ENCODE measurements around the gene SLC35E3.
"Not testable (repeated sequence)": the region's sequence is repeated elsewhere in the genome, so short reads cannot be mapped to it uniquely, and the experiment has no call there.

SLC35E3 gene

DNA sequence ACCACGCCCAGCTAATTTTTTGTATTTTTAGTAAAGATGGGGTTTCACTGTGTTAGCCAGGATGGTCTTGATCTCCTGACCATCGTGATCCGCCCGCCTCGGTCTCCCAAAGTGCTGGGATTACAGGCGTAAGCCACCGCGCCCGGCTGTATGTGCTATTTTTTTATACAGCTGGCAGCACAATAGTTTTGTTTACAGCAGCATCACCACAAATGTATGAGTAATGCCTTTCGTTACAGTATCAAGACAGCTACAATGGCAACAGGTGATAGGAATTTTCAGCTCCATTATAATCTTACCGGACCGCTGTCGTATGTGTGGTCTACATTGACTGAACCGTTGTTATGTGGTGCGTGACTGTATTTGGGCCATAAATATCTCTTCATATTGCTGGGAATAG is 50.4 kb downstream of the SLC35E3 start:
- no peak for DNase-seq (ENCODE audit: low read depth)

DNA sequence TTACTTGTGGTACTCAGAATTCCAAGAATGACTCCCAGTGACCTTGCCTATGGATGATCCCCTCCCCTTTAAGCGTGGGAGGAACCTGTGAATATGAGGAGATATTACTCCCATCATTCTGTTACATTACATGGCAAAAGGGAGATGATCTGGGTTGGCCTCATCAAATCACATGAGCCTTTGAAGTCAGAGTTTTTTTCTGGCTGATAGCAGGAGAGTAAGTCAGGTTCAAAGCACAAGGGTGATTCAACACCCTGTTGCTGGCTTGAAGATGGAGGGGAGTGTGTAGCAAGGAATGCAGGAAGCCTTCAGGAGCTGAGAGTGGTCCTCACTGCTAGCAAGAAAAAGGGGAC is 52.9 kb downstream of the SLC35E3 start:
- DNase-seq (ENCODE audit: low read depth), result no peak

DNA sequence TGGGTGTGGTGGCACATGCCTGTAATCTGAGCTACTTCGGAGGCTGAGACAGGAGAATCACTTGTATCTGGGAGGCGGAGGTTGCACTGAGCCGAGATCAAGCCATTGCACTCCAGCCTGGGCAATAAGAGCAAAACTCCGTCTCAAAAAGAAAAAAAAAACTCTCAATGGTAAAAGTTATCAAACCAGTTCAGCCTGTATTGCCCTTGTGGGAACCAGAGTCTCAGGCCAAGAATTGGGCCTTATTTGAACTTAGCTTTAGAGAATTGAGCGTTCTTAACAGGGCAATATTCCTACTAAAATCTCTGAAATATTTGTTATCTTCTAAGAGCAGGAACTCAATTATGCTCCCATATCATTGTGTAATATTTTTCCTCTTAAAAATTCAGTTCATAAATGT is 54.3 kb downstream of the SLC35E3 start:
- no peak for DNase-seq (ENCODE audit: low read depth)

DNA sequence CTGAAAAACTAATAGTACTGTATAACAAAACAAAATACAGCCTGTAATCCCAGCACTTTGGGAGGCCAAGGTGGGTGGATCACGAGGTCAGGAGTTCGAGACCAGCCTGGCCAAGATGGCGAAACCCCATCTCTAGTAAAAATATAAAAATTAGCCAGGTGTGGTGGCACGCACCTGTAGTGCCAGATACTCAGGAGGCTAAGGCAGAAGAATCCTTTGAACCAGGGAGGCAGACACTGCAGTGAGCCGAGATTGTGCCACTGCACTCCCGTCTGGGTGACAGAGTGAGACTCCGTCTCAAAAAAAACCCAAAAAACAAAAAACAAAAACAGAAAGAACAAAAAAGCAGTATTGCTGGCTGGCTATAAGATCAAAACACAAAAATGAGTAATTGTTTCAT is 55.1 kb downstream of the SLC35E3 start:
- not testable (repeated sequence) for DNase-seq (ENCODE audit: low read depth)

DNA sequence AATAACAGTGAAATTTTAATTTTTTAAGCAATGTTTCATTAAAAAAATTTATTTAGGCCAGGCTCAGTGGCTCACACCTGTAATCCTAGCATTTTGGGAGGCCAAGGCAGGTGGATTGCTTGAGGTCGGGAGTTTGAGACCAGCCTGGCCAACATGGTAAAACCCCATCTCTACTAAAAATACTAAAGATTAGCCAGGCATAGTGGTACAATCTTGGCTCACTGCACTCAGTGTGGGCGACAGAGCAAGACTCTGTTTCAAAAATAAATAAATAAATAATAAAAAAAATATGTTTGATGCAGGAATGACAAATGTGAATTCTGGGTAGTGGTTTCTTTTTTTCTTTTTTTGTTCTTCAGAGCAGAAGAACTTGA is 56.4 kb downstream of the SLC35E3 start:
- DNase-seq (ENCODE audit: low read depth), result not testable (repeated sequence)

DNA sequence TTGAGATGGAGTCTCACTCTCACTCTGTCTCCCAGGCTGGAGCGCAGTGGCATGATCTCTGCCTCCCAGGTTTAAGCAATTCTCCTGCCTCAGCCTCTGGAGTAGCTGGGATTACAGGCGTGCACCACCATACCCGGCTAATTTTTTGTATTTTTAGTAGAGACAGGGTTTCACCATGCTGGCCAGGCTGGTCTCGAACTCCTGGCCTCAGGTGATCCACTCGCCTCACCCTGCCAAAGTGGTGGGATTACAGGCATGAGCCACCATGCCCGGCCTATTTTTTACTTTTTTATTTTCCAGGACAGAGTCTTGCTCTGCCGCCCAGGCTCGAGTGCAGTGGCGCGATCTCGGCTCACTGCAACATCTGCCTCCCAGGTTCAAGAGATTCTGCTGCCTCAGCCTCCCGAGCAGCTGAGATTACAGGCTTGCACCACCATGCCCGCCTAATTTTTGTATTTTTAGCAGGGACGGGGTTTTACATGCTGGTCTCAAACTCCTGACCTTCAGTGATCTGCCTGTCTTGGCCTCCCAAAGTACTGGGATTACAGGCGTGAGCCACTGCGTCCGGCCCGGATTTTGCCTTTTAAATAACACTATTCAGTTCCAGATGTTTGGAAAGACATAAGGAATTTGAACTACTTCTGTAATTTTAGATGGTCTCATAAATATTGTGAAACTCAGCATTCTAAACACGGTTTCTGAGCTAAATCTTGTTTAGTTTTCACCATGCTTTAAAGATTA is 57.1 kb downstream of the SLC35E3 start:
- not testable (repeated sequence) for DNase-seq (ENCODE audit: low read depth)

DNA sequence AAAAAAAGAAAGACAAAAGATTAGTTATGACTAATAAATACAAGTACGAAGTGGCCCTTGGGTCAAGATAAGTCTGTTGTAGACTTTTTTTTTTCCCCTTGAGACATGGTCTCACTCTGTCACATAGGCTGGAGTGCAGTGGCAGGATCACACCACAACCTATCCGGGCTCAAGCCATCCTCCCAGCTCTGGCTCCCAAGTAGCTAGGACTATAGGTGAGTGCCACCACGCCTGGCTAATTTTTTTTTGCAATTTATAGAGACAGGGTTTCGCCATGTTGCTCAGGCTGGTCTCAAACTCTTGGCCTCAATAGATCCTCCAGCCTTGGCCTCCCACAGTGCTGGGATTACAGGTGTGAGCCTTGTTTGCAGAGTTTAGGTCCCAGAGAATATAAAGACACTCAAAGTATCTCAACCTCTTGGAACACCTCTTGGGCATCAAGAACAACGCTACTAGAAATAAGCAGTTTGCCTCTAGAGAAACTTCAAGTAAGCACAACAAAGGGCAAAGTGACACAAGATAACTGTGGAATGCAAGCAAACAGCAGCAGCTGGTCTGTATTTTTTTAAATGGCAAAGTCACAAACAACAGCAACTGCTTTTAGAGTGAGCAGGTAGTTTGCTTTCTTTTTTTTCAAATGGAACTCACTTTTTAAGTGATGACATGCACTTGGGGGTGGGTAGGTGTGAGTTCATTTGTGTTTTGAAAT is 58.1 kb downstream of the SLC35E3 start:
- DNase-seq (ENCODE audit: low read depth), result no peak

DNA sequence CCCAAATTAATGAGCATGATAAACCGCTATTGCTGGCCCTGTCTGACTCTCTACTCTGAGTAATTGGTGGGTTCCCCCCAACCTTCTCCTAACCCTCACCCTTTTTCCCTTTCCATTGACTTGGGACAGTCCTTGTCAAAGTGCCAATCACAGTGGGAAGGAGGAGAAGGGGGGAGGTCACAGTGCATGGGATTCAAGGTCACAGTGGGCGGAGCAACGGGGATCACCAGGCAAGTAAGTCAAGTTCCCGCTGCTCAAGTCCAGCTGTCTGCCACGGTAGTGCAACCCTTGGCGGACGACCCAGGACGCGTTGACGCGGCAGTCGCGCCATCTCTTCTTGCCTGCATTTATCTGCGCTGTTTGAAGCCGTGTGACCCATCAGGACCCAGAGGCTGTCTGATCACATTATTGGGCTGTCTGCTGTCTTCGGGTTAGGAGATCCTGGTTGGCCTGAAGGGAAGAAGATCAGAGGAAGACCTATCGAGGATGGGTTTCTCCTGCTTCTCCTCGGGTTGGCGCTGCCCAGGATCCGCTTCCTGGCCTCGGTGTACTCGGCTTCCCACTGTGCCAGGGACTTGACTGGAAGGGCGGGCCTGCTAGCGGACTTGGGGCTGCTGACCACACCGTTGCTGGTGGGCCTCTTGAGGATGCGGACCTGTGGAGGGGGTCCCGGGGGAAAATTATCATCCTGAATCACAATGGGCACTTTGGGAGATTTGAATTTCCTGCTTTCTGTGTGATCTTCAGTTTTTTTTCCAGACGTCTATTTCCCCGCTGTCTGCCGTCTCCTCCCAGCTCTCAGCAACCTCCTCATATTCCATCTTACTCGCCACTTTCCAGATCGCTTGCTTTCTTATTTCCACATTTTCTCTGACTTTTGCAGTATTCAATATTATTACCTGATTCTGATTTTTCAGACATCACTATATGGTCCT is 58.9 kb downstream of the SLC35E3 start:
- no peak for DNase-seq (ENCODE audit: low read depth)

DNA sequence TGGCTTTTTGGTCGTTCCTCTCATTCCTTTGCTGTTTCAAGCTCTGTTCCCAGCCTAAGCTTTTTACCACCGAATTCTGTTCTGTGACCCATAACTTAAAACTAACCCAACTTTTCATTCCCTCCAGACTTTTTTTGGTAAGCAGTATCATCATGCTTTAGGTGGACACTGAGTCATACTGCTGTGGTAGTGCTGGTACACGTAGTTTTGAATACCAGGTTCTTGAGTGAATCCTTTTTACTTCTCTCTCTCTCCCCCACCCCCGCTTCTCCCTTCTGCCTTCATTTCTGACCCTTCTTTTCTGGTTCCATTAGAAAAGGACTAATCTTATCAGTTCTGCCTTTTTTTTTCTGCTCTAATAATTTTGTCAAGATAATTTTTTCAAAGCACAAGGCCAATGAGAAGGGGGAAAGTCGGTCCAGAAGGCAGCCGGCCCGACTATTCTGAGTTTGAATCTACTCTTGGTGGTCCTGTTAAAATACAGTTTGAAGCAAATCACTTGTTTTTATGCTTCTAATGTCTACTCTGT is 59.7 kb downstream of the SLC35E3 start:
- DNase-seq (ENCODE audit: low read depth), result no peak

DNA sequence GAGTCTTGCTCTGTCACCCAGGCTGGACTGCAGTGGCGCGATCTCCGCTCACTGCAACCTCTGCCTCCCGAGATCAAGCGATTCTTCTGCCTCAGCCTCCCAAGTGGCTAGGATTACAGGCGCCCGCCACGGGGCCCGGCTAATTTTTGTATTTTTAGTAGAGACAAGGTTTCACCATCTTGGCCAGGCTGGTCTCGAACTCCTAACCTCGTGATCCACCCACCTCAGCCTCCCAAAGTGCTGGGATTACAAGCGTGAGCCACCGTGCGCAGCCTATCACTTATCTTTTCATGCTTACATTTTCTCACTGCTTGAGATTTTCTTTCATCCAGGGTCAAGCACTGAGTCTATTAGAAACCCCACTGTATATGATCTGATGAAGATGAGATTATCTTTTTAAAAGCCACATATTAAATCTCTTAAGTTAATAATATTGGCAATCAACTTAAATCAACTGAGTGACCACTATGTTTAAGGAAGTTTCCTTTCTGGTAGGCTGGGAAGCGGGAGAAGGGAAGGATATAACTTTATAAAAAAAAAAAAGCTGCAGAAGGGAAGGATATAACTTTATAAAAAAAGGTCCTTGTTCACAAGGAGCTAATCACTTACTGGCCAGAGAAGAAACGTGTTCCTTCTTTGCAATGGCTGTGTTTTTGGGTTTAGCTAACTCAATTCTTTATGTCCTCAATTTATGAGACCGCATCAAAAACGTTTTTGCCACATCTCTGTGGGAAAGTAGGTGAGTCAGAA is 60.7 kb downstream of the SLC35E3 start:
- DNase-seq (ENCODE audit: low read depth), result no peak

DNA sequence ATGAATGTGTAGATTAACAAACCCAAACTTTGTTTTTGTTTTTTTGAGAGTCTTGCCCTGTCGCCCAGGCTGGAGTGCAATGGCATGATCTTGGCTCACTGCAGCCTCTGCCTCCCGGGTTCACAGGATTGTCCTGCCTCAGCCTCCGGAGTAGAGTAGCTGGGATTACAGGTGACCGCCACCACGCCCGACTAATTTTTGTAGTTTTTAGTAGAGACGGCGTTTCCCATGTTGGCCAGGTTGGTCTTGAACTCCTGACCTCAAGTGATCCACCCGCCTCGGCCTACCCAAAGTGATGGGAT is 61.2 kb downstream of the SLC35E3 start:
- not testable (repeated sequence) for DNase-seq (ENCODE audit: low read depth)

DNA sequence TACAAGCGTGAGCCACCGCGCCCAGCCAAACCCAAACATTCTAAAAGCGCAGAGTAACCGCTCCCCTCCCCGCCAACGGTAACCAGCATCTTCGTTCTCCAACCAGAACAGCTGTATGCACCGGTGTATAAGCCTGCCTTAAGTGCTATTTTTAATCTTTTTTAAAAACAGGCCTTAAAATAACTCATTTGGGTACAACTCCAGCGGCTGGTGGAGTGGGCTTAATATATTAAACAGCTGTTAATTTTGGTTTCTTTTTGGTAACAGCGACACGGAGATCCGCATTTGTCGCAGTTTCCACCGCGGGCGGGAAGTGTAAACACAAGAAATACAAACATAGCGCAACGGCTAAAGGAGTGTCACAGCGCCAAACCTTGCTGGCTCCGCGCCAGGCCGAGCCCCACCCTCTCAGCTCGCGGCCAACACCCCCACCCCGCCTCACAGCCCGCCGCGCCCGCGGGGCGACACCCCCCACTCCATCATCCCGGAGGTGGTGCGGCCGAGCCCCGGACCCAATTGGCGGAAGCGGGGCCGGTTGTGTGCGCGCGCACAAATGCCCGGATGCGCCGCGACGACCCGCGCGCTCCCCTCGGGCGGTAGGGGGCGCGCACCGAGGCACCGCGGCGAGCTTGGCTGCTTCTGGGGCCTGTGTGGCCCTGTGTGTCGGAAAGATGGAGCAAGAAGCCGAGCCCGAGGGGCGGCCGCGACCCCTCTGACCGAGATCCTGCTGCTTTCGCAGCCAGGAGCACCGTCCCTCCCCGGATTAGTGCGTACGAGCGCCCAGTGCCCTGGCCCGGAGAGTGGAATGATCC is 61.8 kb downstream of the SLC35E3 start, which contains the start of gene MDM2:
Gene MDM2, plus strand, starts transcription at position 602 of the 812 bp plus-strand sequence. CDS start 301 bp downstream, outside the sequence.
- DNase-seq (ENCODE audit: low read depth), result peak; percentile 94

DNA sequence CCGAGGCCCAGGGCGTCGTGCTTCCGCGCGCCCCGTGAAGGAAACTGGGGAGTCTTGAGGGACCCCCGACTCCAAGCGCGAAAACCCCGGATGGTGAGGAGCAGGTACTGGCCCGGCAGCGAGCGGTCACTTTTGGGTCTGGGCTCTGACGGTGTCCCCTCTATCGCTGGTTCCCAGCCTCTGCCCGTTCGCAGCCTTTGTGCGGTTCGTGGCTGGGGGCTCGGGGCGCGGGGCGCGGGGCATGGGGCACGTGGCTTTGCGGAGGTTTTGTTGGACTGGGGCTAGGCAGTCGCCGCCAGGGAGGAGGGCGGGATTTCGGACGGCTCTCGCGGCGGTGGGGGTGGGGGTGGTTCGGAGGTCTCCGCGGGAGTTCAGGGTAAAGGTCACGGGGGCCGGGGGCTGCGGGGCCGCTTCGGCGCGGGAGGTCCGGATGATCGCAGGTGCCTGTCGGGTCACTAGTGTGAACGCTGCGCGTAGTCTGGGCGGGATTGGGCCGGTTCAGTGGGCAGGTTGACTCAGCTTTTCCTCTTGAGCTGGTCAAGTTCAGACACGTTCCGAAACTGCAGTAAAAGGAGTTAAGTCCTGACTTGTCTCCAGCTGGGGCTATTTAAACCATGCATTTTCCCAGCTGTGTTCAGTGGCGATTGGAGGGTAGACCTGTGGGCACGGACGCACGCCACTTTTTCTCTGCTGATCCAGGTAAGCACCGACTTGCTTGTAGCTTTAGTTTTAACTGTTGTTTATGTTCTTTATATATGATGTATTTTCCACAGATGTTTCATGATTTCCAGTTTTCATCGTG is 62.6 kb downstream of the SLC35E3 start:
- peak; percentile 50 for DNase-seq (ENCODE audit: low read depth)

DNA sequence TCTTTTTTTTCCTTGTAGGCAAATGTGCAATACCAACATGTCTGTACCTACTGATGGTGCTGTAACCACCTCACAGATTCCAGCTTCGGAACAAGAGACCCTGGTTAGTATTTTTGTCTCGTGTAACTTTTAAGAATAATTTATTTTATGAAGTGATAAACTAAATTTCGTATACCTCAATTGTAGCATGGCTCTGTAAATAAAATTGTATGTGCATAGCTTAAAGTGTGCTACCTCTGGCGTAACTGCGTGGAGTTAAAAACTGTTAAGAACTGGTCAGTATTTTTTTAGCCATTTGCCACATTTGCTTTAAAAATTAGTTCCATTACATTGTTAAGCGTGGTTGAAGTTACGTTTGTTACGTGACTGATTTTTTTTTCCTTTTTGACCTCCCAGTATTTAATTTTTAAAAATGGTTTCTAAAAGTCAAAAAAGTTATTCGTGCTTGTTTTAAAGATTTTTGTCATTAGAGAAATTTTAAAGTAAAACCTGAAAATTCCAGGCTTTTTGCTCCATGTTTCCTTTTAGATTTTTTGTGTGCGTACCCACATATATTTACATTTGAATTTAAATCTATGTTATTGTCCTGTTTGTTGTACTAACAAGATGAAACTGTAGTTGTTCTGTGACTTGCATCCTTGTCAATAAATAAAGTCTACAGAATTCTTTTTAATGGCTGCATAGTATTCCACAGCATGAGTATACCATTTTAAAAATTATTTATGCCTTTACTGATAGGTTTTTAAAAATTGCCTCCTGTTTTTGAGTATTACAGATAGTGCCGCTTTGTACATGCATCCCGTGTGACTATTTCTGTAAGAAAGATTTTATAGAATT is 63.4 kb downstream of the SLC35E3 start:
- DNase-seq (ENCODE audit: low read depth), result no peak

DNA sequence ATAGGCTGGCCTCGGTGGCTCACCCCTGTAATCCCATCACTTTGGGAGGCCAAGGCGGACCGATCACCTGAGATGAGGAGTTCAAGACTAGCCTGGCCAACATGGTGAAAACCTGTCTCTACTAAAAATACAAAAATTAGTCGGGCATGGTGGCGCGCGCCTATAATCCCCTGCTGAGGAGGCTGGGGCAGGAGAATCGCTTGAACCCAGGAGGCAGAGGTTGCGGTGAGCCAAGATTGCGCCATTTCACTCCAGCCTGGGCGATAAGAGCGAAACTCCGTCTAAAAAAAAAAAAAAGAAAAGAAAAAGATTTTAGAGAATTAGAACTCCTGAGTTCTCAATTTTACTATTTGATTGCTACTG is 64.0 kb downstream of the SLC35E3 start:
- DNase-seq (ENCODE audit: low read depth), result not testable (repeated sequence)

DNA sequence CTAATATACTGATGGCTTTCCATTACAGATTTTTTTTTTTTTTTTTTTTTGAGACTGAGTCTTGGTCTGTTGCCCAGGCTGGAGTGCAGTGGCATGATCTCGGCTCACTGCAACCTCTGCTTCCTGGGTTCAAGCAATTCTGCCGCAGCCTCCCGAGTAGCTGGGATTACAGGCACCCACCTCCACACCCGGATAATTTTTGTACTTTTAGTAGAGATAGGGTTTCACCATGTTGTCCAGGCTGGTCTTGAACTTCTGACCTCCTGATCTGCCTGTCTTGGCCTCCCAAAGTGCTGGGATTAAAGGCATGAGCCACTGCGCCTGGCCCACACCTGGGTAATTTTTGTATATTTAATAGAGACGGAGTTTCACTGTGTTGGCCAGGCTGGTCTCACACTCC is 65.6 kb downstream of the SLC35E3 start:
- not testable (repeated sequence) for DNase-seq (ENCODE audit: low read depth)

DNA sequence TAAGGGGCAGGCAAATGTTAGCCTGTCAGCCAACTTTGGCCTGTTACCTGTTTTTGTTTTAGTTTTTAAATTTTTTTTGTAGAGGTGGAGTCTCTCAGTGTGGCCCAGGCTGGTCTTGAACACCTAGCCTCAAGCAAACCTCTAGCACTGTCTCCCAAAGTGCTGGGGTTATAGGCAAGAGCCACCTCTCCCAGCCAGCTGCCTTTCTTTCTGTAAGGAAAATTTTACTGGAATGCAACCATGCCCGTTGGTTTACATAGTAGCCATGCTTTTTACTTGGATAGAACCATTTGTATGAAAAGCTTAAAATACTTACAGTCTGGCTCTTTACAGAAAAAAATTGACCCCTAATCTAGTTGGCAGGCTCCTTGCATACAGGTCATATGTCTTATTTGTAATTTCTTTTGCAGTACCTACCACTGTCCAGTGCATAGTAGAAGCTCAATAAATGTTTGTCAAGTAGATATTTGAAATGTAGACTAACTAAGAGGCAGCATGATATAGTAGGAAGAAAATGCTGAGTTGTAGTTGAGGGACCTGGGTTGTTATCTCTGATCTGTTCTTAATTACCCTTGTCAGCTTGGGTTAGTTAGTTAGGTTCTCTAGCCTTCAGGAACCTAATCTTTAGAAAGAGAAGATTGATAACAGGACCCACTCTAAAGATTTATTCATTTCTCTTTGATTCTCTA is 66.7 kb downstream of the SLC35E3 start:
- DNase-seq (ENCODE audit: low read depth), result no peak

DNA sequence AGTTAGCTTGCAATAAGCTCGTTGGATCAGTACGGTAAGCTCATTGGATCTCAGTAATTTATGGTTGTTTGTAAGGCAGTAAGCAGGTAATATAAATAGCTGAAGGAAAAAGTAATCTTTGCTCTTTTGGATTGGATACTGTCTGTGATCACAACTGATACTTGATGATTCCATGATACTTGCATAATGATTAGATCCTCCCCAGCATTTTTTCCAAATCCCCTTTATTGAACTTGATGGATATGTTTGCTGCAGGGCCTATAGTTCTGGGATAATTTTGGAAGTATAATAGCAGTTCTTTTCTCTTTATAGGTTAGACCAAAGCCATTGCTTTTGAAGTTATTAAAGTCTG is 67.2 kb downstream of the SLC35E3 start:
- DNase-seq (ENCODE audit: low read depth), result no peak
